Suppressor macrophage treated with lipopolysaccharide for 4 hours (primary cell): Measurements from ENCODE around the gene BIRC3.
"Not testable (repeated sequence)": the region's sequence is repeated elsewhere in the genome, so short reads cannot be mapped to it uniquely, and the experiment has no call there.

Source experiments
- DNase-seq: peaks from one replicate; pipeline ENCODE4 v3.0.0-alpha.2; 2020

Gene BIRC3

GRCh38 chr11:102296757-102297156 is 20.5 kb upstream of the BIRC3 start:
- DNase-seq, result not testable (repeated sequence)

GRCh38 chr11:102300837-102301236 is 16.4 kb upstream of the BIRC3 start:
- DNase-seq, result not testable (repeated sequence)

DNA sequence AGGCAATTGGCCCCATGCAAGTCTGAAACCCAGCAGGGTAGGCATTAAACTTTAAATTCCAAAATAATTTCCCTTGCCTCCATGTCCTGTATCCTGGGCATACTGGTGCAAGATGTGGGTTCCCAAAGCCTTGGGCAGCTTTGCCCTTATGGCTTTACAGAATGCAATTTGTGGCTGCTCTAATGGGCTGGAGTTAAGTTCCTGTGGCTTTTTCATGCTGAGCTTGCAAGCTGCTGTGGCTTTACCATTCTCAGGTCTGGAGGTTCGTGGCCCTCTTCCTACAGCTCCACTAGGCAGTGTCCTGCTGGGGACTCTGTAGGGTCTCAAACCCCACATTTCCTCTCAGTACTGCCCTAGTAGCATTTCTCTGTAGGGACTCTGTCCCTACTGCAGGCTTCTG is 15.0 kb upstream of the BIRC3 start:
- no peak for DNase-seq

DNA sequence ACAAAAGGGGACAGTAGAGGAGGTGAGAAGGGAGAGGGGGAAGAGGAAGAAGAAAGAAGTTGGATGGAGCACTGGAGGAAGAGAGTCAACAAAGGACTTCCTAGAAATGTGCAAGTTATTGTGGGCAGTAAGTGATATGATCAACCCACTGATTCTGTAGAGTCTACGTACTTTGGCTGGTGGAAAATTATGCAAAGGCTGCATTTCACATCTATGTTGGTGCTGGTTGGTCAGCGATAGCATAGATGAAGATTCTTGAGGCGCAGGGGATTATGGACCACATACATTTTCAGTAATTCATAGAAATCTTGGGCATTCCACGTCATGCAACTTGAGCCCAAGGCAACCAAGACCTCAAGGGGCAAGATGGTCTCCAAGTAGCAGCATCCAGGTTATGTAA is 12.6 kb upstream of the BIRC3 start:
- DNase-seq, result no peak

GRCh38 chr11:102305352-102306047 is 11.8 kb upstream of the BIRC3 start:
- DNase-seq, result no peak

GRCh38 chr11:102306048-102306597 is 11.2 kb upstream of the BIRC3 start:
- no peak for DNase-seq

- DNase-seq, result peak; percentile 48
These were observed 10.2 kb upstream of the BIRC3 start for GRCh38 chr11:102306817-102307726.

GRCh38 chr11:102307727-102308038 is 9.6 kb upstream of the BIRC3 start:
- DNase-seq, result peak; percentile 43

GRCh38 chr11:102309621-102310541 is 7.4 kb upstream of the BIRC3 start:
- DNase-seq, result peak; percentile 41

- DNase-seq, result peak; percentile 78
These were observed 4.6 kb upstream of the BIRC3 start for GRCh38 chr11:102312667-102313066.

DNA sequence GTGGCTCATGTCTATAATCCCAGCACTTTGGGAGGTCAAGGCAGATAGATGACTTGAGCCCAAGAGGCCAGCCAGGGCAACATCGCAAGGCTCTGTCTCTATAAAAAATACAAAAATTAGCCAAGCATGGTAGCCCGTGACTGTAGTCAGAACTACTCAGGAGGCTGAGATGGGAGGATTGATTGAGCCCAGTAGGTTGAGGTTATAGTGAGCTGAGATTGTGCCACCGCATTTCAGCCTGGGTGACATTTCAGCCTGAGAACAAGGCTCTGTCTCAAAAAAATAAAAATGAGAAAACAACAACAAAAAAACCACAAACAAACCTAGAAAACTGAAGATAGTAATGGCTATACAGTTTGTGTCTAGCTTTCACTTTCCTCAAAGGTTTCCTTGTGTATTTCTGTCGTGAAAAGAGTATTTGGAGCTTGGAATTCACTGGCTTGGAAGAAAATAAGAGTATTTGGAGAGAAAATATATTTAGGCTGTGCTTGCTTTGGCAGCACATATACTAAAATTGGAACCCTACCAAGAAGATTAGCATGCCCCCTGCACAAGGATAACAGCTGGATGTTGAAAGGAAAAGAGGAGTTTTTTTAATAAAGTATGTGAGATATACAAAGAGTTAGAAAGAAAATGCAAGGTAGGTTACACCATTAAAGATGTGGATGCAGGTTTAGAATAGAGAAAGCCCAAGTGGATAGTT is 3.9 kb upstream of the BIRC3 start:
- DNase-seq, result no peak

- DNase-seq, result no peak
These were observed 2.5 kb upstream of the BIRC3 start for GRCh38 chr11:102314784-102315183.

DNA sequence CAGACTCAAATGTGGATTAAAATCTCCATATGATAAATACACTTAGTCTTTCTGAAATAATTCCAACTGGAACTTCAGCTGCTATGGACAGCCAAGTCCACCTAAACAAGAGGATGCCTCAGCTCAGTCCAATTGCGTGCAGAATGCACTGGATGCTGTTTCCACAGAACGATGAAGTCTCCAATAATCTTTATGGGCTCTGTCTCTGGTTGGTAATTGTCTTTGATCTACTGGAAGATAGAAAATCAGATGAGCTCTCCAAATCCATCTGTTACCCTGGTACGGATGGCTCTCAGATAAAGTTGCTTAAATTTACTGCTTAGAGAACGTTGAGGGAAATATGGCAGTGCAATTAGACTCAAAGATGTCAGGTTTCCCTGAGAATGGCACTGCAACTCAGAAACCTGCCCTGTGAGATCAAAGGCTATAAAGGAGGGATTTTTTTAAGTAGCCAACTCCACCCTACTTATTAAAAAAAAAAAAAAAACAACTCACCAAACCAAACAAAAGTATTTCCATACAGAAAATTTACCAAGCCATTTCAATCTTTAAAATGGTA is 859 bp upstream of the BIRC3 start:
- DNase-seq, result no peak

DNA sequence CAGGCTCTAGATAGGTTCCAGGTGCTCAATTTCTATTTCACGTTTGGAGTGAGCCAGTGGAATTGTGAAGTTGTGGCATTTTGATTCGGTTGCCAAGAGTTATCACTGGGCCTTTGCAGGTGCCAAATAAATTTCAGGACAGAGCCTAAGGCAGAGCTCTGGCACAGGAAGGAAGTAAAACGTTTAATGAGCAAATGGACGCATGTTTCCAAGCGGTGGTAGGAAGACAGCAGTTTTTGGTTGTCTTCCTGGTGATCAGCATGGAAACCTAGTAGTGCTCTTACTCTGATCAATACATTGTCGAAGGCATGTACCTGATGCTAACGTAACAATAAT is 452 bp downstream of the BIRC3 start:
- DNase-seq, result peak; percentile 37

- DNase-seq, result peak; percentile 90
These were observed 1.2 kb downstream of the BIRC3 start for GRCh38 chr11:102318469-102318868.

DNA sequence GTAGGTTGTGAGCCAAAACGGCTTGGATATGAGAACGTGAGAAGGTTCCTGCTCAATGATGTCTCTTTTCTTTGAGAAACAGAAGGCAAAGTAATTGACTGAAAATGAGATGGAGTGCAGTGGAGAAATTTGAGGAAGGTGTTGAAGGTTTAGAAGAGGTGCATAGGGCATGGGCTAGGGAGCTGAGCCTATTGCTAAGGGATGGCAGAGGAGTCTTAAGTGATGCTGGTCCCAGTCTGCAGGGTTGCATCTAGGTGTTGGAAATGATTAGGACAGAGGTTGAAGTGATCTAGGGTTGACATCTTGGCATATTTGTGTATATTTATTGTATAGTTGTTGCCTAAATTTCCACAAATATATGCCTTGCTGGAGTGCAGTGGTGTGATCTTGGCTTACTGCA is 2.3 kb downstream of the BIRC3 start:
- DNase-seq, result no peak

DNA sequence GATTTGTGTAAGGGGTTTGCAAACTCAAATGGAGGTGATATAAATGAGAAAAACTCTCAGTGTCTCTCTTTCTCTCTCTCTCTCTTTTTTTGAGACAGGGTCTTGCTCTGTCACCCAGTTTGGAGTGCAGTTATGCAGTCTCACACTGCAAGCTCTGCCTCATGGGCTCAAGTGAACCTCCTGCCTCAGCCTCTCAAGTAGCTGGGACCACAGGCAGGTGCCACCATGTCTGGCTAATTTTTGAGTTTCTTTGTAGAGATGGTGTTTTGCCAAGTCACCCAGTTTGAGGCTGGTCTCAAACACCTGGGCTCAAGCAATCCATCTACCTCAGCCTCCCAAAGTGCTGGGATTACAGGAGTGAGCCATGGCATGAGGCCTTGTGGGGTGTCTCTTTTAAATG is 2.9 kb downstream of the BIRC3 start:
- no peak for DNase-seq

GRCh38 chr11:102320679-102321078 is 3.4 kb downstream of the BIRC3 start:
- DNase-seq, result no peak

DNA sequence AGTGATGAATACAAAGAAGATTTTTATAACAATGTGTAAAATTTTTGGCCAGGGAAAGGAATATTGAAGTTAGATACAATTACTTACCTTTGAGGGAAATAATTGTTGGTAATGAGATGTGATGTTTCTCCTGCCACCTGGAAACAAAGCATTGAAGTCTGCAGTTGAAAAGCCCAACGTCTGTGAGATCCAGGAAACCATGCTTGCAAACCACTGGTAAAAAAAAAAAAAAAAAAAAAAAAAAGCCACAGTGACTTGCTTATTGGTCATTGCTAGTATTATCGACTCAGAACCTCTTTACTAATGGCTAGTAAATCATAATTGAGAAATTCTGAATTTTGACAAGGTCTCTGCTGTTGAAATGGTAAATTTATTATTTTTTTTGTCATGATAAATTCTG is 5.3 kb downstream of the BIRC3 start:
- DNase-seq, result no peak

DNA sequence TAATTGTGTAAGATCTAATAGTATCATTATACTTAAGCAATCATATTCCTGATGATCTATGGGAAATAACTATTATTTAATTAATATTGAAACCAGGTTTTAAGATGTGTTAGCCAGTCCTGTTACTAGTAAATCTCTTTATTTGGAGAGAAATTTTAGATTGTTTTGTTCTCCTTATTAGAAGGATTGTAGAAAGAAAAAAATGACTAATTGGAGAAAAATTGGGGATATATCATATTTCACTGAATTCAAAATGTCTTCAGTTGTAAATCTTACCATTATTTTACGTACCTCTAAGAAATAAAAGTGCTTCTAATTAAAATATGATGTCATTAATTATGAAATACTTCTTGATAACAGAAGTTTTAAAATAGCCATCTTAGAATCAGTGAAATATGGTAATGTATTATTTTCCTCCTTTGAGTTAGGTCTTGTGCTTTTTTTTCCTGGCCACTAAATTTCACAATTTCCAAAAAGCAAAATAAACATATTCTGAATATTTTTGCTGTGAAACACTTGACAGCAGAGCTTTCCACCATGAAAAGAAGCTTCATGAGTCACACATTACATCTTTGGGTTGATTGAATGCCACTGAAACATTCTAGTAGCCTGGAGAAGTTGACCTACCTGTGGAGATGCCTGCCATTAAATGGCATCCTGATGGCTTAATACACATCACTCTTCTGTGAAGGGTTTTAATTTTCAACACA is 6.4 kb downstream of the BIRC3 start:
- no peak for DNase-seq

GRCh38 chr11:102325088-102325487 is 7.8 kb downstream of the BIRC3 start:
- DNase-seq, result no peak
